Astrocyte (in vitro differentiated cells and primary cell): ENCODE data around the gene ZNF385D. TPM values are rescaled to one million over a fixed set of nuclear protein-coding genes. Genes with fewer than 3 reads are reported as not detected.

Experiments
- DNase-seq: peaks from one replicate; pipeline ENCODE4 v3.0.0-alpha.2; 2010; ENCODE audit warnings: low read depth
- FAIRE-seq: peaks from 2 replicates; lab custom pipeline; 2011; peaks lifted over from hg19 to GRCh38; lab: Jason Lieb, UNC
- H2AFZ ChIP-seq: 2 replicates; pipeline ENCODE4 v1.6.0; 2012; ENCODE audit warnings: low read depth, low read length, inconsistent platforms
- H3K27ac ChIP-seq: 2 replicates; pipeline ENCODE4 v1.5.1; 2011; ENCODE audit warnings: low read depth, low read length, inconsistent platforms
- H3K27me3 ChIP-seq: 2 replicates; pipeline ENCODE4 v1.6.0; 2011; ENCODE audit warnings: low read length, inconsistent platforms; ENCODE audit not compliant: insufficient read depth
- H3K36me3 ChIP-seq: 2 replicates; pipeline ENCODE4 v1.5.1; 2011; ENCODE audit warnings: low read length, inconsistent platforms; ENCODE audit not compliant: insufficient read depth
- H3K4me1 ChIP-seq: 2 replicates; pipeline ENCODE4 v1.5.1; 2011; ENCODE audit warnings: low read length, inconsistent platforms; ENCODE audit not compliant: insufficient read depth
- H3K4me2 ChIP-seq: 2 replicates; pipeline ENCODE4 v1.6.0; 2012; ENCODE audit warnings: low read length, inconsistent platforms
- H3K4me3 ChIP-seq: 2 replicates; pipeline ENCODE4 v1.5.1; 2011; ENCODE audit warnings: low read depth, mild to moderate bottlenecking, low read length, inconsistent platforms; ENCODE audit not compliant: insufficient read depth
- H3K79me2 ChIP-seq: 2 replicates; pipeline ENCODE4 v1.6.0; 2012; ENCODE audit warnings: mild to moderate bottlenecking, low read length, inconsistent platforms; ENCODE audit not compliant: insufficient read depth
- H3K9ac ChIP-seq: 2 replicates; pipeline ENCODE4 v1.6.0; 2012; ENCODE audit warnings: mild to moderate bottlenecking, low read length, inconsistent platforms
- H3K9me3 ChIP-seq: 2 replicates; pipeline ENCODE4 v1.5.1; 2012; ENCODE audit warnings: low read depth, mild to moderate bottlenecking, low read length, inconsistent platforms; ENCODE audit not compliant: insufficient read depth
- H4K20me1 ChIP-seq: 2 replicates; pipeline ENCODE4 v1.6.0; 2012; ENCODE audit warnings: low read length, inconsistent platforms; ENCODE audit not compliant: insufficient read depth
- H3K27ac Mint-ChIP-seq: one replicate; pipeline ENCODE4 v1.8.0; 2021; ENCODE audit warnings: mild to moderate bottlenecking, mixed read lengths; ENCODE audit not compliant: unreplicated experiment
- H3K27me3 Mint-ChIP-seq: one replicate; pipeline ENCODE4 v1.8.0; 2021; ENCODE audit warnings: low read depth, mixed read lengths; ENCODE audit not compliant: unreplicated experiment
- H3K36me3 Mint-ChIP-seq: one replicate; pipeline ENCODE4 v1.8.0; 2021; ENCODE audit warnings: low read depth, mixed read lengths; ENCODE audit not compliant: unreplicated experiment
- H3K4me1 Mint-ChIP-seq: one replicate; pipeline ENCODE4 v1.8.0; 2021; ENCODE audit warnings: low read depth, mixed read lengths; ENCODE audit not compliant: unreplicated experiment
- H3K4me3 Mint-ChIP-seq: one replicate; pipeline ENCODE4 v1.8.0; 2021; ENCODE audit warnings: mild to moderate bottlenecking, moderate library complexity, mixed read lengths; ENCODE audit not compliant: unreplicated experiment
- H3K9me3 Mint-ChIP-seq: one replicate; pipeline ENCODE4 v1.8.0; 2021; ENCODE audit warnings: mild to moderate bottlenecking, mixed read lengths; ENCODE audit not compliant: unreplicated experiment
- CTCF ChIP-seq: IDR thresholded peaks from 2 replicates; pipeline ENCODE4 v1.5.1; 2011; ENCODE audit warnings: low read depth, mild to moderate bottlenecking, inconsistent platforms, low read length, moderate library complexity; ENCODE audit not compliant: insufficient read depth
- EZH2 ChIP-seq: IDR thresholded peaks from 2 replicates; pipeline ENCODE4 v1.6.1; 2012; ENCODE audit warnings: mild to moderate bottlenecking, low read length, inconsistent platforms; ENCODE audit not compliant: insufficient read depth
- total RNA-seq: library from RNA; stranded (reverse); gene quantifications from 2 replicates; pipeline ENCODE4 v1.2.1, GENCODE V29; 2021

The ZNF385D gene
- total RNA-seq, 1 donor from 2014 or later, result 7.8 TPM

GRCh38 chr3:21747376-21747775 is 3.6 kb downstream of the ZNF385D start:
- no peak overlapping the region for H3K4me3 ChIP-seq
- no peaks in the 10 kb centered on the region for H3K36me3 ChIP-seq
- no peaks in the 10 kb centered on the region for H4K20me1 ChIP-seq
- no peaks in the 10 kb centered on the region for H3K27me3 ChIP-seq
- H3K4me1 Mint-ChIP-seq, result peaks cover 33% of the 10 kb centered on the region
- peak overlapping the region; percentile 92 for H3K4me2 ChIP-seq
- peaks cover 19% of the 10 kb centered on the region for H3K79me2 ChIP-seq
- no peaks in the 10 kb centered on the region for H3K9me3 Mint-ChIP-seq
- H3K36me3 Mint-ChIP-seq, result no peaks in the 10 kb centered on the region
- peak overlapping the region; percentile 40 for H3K9ac ChIP-seq
- H2AFZ ChIP-seq, result no peak overlapping the region
- no peak overlapping the region for H3K4me3 Mint-ChIP-seq
- H3K4me1 ChIP-seq, result peaks cover 29% of the 10 kb centered on the region
- TF ChIP-seq EZH2 (no peak), CTCF (no peak)
- peak; percentile 43 for DNase-seq
- H3K9me3 ChIP-seq, result no peaks in the 10 kb centered on the region
- peak overlapping the region; percentile 12 for H3K27ac ChIP-seq
- FAIRE-seq, result no peak
- peak overlapping the region; percentile 73 for H3K27ac Mint-ChIP-seq
- H3K27me3 Mint-ChIP-seq, result no peaks in the 10 kb centered on the region

- peak overlapping the region; percentile 92 for H3K4me2 ChIP-seq
- no peaks in the 10 kb centered on the region for H3K36me3 Mint-ChIP-seq
- H3K27ac ChIP-seq, result no peak overlapping the region
- H3K4me3 ChIP-seq, result no peak overlapping the region
- no peak overlapping the region for H3K4me3 Mint-ChIP-seq
- peaks cover 21% of the 10 kb centered on the region for H3K79me2 ChIP-seq
- H2AFZ ChIP-seq, result no peak overlapping the region
- no peaks in the 10 kb centered on the region for H3K36me3 ChIP-seq
- H3K27ac Mint-ChIP-seq, result no peak overlapping the region
- peaks cover 27% of the 10 kb centered on the region for H3K4me1 ChIP-seq
- no peaks in the 10 kb centered on the region for H4K20me1 ChIP-seq
- no peaks in the 10 kb centered on the region for H3K9me3 ChIP-seq
- H3K9me3 Mint-ChIP-seq, result no peaks in the 10 kb centered on the region
- FAIRE-seq (no peak), DNase-seq (peak; percentile 78)
- no peaks in the 10 kb centered on the region for H3K27me3 ChIP-seq
- no peaks in the 10 kb centered on the region for H3K27me3 Mint-ChIP-seq
- peaks cover 41% of the 10 kb centered on the region for H3K4me1 Mint-ChIP-seq
- TF ChIP-seq CTCF, result no peak
- peak overlapping the region; percentile 41 for H3K9ac ChIP-seq
Observed at GRCh38 chr3:21745966-21746365, 5.0 kb downstream of the ZNF385D start.

- peaks cover 41% of the 10 kb centered on the region for H3K4me1 Mint-ChIP-seq
- peaks cover 21% of the 10 kb centered on the region for H3K79me2 ChIP-seq
- no peak overlapping the region for H3K4me3 Mint-ChIP-seq
Observed at GRCh38 chr3:21744793-21745192, 6.2 kb downstream of the ZNF385D start.

More at GRCh38 chr3:21744793-21745192, 6.2 kb downstream of the ZNF385D start:
- Histone ChIP-seq H3K27ac (no peak overlapping the region), H3K9me3 (no peaks in the 10 kb centered on the region), H3K4me3 (no peak overlapping the region), H3K4me2 (no peak overlapping the region), H4K20me1 (no peaks in the 10 kb centered on the region), H3K9ac (no peak overlapping the region), H3K4me1 (peaks cover 21% of the 10 kb centered on the region), H3K27me3 (no peaks in the 10 kb centered on the region), H3K36me3 (no peaks in the 10 kb centered on the region), H2AFZ (no peak overlapping the region)
- TF ChIP-seq CTCF, result no peak
- no peak for TF ChIP-seq EZH2
- H3K27ac Mint-ChIP-seq, result no peak overlapping the region
- FAIRE-seq, result no peak
- no peak for DNase-seq
- H3K9me3 Mint-ChIP-seq, result no peaks in the 10 kb centered on the region
- H3K27me3 Mint-ChIP-seq, result no peaks in the 10 kb centered on the region
- peaks cover 3% of the 10 kb centered on the region for H3K36me3 Mint-ChIP-seq
